Panc1 (cell line): ENCODE results near the gene OR6B1.

Source experiments
- CTCF ChIP-seq: fragments of 450-650 bp; IDR thresholded peaks from 2 replicates; pipeline ENCODE4 v1.5.1; 2017; ENCODE audit warnings: mild to moderate bottlenecking
- SIN3A ChIP-seq: IDR thresholded peaks from 2 replicates; pipeline ENCODE4 v1.6.1; 2012; ENCODE audit warnings: low read depth, mild to moderate bottlenecking, low read length, moderate library complexity, borderline replicate concordance; ENCODE audit not compliant: insufficient read depth
- TCF7L2 ChIP-seq: IDR thresholded peaks from 2 replicates; pipeline ENCODE4 v1.6.1; 2011; ENCODE audit warnings: mild to moderate bottlenecking, low read depth, low read length, inconsistent platforms

GRCh38 chr7:143973870-143974416 lies 26.2 kb upstream of the OR6B1 start:
- no peak for TF ChIP-seq SIN3A
- TF ChIP-seq CTCF, result no peak
- no peak for TF ChIP-seq TCF7L2
